Posterior vena cava (tissue), 2 donors: ENCODE data around the gene MRPS11. TPM values are rescaled to one million over a fixed set of nuclear protein-coding genes. Genes with fewer than 3 reads are reported as not detected.
"Not testable (repeated sequence)": the region's sequence is repeated elsewhere in the genome, so short reads cannot be mapped to it uniquely, and the experiment has no call there.

Experiments used
- DNase-seq: peaks from one replicate; pipeline ENCODE4 v3.0.0-alpha.2; 2020; ENCODE audit warnings: low spot score
- intact Hi-C, 2 donors: fragments of 100-400 bp; cut with DNase I; formaldehyde crosslinking; loops; one replicate each; pipeline versions ENCODE4 v1.14.1 to v1.14.2; 2022 to 2023
- total RNA-seq, 2 donors: library from RNA; stranded (reverse); fragmentation: NEBNext Ultra II Directional; extraction: Animal tissue kit (Norgen Biotek cat#: 25700); gene quantifications; one replicate each; pipeline ENCODE4 v1.2.1, GENCODE V29; 2021
- donor health status: DM: yes; HTN: yes; CAD: no.
- donor health status: DM: yes; HTN: yes; CAD: no.

MRPS11 gene
- total RNA-seq, 2 donors from 2014 or later = 24.2 to 32.9 TPM

DNA sequence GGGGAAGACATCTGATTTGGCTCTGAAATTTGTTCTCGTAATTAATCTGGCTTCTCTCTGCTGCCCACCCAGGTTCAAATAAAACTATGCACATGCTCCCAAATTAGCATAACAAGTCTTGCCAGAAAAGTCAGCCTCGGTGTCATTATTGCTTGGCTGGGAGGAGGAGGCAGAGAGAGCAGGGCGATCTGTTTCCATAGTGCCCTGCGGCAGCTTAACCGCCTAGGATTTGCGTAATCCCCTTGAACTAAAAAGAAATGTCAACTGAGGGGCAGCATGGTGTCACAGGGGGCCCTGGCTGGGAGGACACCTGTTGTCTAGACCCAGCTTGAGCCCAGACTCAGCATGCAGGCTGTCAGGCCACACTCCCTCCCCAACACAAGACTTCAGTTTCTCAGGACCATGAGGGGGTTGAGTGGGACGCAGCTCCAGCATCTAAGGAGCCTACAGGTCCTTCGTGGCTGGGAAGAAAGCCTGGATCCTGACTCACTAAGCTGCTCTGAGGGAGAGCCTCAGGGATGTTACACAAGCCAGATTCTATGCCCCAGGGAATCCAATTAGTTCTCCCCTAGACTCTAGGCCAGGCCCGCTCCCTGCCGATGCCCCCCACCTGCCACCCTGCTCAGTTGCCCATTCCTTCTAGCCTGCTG is 17.3 kb downstream of the MRPS11 start:
- DNase-seq = no peak
- intact Hi-C loops = no loop called here

DNA sequence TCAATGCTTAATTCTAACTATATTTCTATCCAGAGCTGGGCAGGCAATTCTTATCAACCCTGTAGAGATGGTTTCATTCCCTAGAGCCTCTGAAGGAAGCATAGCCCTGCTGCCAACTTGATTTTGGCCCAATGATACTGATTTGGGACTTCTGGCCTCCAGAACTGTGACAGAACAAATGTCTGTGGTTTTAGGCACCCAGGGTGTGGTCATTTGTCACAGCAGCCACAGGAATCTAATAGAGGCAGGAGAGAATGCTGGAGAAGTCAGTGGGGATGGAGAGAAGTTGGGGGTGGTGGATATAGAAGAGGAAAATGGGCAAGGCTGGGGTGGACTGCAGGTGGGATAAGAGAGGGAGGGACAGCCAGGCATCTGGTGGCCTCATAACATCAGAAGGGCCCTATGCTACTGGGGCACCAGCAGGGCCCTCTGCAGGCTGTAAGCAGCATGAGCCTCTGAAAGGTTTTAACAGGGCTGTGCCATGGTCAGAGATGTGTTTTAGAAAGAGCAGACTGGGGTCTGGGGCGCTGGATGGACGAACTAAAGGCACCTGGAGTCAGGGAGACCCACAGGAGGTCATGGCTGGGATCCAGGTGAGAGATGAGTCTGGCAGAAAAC is 19.8 kb downstream of the MRPS11 start:
- intact Hi-C loops = no loop called here
- no peak for DNase-seq

- DNase-seq = no peak
- intact Hi-C loops = no loop called here
These were observed 20.5 kb downstream of the MRPS11 start for GRCh38 chr15:88487796-88488523.

GRCh38 chr15:88489321-88489720 is 21.8 kb downstream of the MRPS11 start:
- DNase-seq = no peak
- intact Hi-C loops = no loop called here

DNA sequence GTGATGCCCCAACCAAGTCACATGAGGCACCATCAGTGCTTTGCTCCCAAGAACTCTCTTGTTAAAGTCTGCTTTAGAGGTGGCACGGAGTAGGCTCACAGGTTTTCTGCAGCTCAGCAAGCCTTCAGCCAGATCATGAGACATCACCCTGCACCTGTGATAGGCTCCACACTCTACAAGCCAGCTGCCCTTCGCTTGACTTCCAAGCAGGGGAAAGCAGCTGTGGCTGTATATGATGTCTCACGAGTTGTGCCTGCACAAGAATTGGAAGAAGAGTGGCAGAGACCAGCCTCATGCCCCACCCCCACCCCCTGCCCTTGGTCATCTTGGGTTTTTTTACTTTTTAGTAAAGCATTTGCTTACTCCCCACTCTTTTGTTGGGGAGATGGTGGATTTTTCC is 22.5 kb downstream of the MRPS11 start:
- DNase-seq = no peak
- intact Hi-C loops = no loop called here

DNA sequence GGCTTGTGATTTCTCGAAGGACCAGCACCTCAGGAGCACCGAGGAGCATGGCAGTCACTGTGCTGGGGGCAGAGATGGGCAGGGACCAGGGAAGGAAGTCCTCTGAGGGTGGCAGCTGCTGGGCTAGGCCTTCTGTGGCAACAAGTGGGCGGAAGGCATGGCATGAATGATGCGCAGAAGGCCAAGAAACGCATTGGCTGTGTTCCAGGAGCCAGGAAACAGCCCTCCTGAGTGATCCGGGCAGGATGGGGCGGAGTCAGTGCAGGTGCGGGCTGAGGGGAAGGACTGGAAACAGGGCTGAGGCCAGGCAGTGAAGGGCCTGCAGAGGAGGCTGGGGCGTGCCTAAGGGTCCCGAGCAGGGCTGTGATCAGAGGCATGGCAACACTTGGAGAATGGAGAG is 23.6 kb downstream of the MRPS11 start:
- no peak for DNase-seq
- intact Hi-C loops = no loop called here

DNA sequence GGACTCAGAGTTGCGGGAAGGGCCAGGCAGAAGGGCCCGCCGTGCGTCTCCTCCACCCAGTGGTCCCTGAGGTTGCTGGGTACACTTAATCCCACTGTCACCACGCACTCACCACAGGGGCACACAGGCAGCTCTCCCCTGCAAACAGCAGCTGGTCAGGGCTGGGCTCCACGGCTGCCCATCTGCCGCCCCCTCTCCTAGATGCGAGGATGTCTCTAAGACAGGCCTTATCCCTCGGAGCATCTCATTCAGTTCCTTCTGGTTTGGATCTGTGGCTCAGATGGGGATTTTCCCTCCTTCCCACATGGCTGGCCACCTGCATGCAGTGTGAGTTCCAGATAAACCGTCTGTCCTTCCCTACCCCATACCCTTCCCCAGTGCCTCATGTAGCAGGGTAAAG is 26.3 kb downstream of the MRPS11 start:
- intact Hi-C loops = no loop called here
- DNase-seq = no peak

DNA sequence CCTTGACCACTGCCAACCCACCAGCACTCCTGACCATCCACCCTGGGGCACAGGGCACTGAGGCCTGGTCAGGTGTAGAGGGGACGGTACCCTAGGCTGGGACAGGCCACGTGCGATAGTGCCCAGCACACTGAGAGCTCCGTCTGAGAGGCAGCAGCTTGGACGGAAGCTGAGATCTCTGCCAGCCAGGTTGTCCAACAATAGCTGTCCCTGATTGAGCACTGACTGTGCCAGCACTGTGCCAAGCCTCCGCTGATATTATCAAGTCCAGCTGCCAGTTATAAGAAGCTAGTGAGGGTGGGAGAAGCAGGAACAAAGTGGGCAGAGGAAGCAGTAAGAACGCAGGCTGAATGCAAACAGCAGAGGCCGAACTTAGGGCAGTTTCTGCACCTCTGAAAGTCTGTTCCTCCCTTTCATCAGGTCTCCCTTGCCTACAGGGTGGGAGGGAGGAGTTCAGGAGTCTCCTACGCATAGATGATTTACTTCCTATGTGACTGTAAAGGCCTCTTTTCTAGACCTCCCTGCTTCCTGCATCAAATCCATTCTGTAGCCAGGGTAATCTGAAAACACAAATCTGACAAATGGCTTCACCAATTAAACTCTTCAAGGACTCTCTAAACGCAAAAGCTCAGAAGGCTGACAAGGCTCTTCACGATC is 29.7 kb downstream of the MRPS11 start:
- intact Hi-C loops = no loop called here
- no peak for DNase-seq

GRCh38 chr15:88498996-88499395 is 31.5 kb downstream of the MRPS11 start:
- intact Hi-C loops = no loop called here
- DNase-seq = no peak

- intact Hi-C loops = no loop called here
- DNase-seq = no peak
These were observed 36.9 kb downstream of the MRPS11 start for GRCh38 chr15:88504445-88504844.

GRCh38 chr15:88505721-88506120 is 38.2 kb downstream of the MRPS11 start:
- intact Hi-C loops = no loop called here
- DNase-seq = no peak

DNA sequence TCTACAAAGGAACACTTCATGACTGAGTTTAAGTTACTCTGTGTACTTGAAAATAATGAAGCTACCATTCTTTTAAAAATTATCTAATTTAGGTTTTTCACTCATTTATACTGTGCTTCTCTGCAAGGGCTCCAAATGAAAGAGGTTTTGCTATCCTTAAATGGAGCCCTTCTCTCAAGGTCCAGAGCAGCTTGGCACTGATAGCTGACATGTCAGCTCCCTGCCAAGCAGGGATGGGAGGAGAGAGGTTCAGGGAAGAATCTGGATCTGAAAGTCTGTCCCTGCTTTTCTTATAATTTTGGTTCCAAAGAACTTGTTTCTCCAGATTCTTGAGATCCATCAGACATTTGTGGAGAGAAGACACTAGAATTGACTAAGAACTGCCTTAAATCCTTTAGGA is 39.1 kb downstream of the MRPS11 start:
- intact Hi-C loops = no loop called here
- no peak for DNase-seq

DNA sequence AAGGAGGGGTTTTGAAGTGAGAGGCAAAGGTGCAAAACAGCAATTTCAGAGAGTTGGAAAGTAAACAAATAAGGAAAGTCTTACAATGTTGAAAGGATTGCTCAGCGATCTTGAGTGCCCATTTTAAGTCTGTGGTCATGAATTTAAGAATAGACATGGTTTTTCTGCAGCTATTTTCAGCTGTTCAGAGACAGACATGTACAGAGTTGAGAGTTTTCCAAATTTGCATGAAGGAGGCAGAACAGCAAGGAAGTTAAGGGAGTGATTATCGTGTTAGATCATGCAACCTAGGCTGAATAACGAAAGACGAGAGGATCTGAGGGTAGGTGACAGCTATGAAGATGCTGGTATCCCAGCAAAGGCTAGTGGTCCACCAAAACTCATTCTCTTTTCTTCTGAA is 41.8 kb downstream of the MRPS11 start:
- intact Hi-C loops = no loop called here
- no peak for DNase-seq

DNA sequence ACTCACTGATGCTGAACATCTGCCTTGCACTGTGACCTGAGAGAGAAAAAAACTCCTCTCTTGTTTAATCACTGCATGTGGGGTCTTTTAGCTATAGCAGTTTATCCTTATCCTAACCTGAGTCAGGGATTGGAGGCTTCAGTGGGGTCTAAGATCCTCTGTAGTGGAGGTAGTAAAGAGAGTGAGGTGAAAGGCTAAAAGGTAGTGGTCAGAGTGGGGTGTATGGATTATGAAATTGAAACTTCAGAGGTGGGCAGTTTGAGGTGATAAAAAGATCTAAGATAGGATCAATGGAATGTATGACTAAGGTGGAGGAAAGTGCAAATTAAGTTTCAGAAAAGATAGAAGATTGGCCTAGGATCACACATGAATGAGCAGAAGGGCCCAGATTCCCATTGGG is 42.5 kb downstream of the MRPS11 start:
- no peak for DNase-seq
- intact Hi-C loops = no loop called here

DNA sequence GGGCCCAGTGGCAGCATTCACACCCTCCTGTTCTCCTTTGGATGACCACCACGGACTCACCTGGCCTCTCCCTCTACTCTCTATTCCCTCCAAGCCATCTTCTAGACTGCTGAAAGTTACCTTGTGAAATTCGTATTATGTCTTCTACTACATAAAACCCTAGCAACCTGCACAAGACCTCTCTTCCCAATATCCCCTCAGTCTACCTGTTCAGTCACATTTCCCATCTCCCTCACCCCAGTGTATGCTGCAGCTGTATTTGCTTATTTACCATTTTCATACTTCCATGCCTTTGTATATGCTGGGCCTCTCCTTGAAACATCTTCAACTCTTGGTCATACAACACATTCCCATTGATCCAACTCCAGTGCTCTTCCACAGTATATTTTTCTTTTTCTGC is 43.7 kb downstream of the MRPS11 start:
- no peak for DNase-seq
- intact Hi-C loops = no loop called here

GRCh38 chr15:88512078-88512477 is 44.6 kb downstream of the MRPS11 start:
- no peak for DNase-seq
- intact Hi-C loops = no loop called here

DNA sequence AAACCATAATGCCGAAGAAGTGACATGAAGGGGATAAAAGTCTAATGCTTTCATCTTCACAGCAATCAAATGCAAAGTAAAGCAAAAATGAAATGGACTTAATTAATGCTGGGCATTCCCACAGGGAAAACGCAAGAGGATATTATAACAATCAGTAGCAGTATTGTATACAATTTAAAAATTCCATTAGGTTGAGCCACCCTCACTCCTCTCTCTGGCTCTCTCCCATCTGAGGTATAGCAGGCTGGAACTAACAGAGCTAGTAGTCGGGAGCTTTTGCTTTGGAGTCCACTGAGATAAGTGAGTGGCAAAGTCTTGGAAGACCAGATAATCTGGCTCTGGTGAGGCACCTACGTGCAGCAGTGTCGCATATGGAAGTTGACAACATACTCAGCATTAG is 45.1 kb downstream of the MRPS11 start:
- intact Hi-C loops = no loop called here
- DNase-seq = no peak

DNA sequence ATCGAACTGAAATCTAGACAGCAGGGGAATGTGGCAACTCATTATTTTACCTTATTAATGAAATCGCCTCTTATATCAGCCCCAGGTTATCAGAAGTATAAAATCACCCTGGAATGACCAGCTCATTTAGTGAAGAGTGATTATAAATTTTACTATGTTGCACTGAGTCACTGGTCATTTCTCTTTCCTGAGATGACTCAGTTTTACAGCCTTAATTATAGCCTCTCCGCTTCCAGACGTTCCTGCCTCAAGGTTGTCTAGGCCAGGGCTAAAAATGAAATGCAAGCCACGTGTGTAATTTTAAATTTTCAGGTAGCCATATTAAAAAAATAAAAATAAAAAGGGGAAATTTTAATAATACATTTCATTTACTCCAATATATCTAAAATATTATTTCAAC is 45.7 kb downstream of the MRPS11 start:
- intact Hi-C loops = no loop called here

GRCh38 chr15:88518903-88519302 is 51.4 kb downstream of the MRPS11 start:
- intact Hi-C loops = no loop called here
- DNase-seq = no peak

More for the DNA sequence above, 45.7 kb downstream of the MRPS11 start:
- no peak for DNase-seq

GRCh38 chr15:88524094-88524493 is 56.6 kb downstream of the MRPS11 start:
- DNase-seq, intact Hi-C loops: not testable (repeated sequence)
